DND-41 (cell line): ENCODE measurements around the gene PDE12.

ENCODE experiments used
- EZH2 ChIP-seq: IDR thresholded peaks from 3 replicates; pipeline ENCODE4 v1.6.1; 2012; ENCODE audit warnings: borderline replicate concordance, low read depth, mild to moderate bottlenecking, moderate library complexity, low read length, inconsistent platforms; ENCODE audit not compliant: severe bottlenecking
- TF ChIP-seq, protein P1 (sequence below): IDR thresholded peaks from 2 replicates; pipeline ENCODE4 v1.5.1; 2012; ENCODE audit warnings: borderline replicate concordance, low read length, moderate library complexity, mild to moderate bottlenecking; ENCODE audit not compliant: poor library complexity, severe bottlenecking; ENCODE audit errors: extremely low read depth

- TF ChIP-seq, protein P1, sequence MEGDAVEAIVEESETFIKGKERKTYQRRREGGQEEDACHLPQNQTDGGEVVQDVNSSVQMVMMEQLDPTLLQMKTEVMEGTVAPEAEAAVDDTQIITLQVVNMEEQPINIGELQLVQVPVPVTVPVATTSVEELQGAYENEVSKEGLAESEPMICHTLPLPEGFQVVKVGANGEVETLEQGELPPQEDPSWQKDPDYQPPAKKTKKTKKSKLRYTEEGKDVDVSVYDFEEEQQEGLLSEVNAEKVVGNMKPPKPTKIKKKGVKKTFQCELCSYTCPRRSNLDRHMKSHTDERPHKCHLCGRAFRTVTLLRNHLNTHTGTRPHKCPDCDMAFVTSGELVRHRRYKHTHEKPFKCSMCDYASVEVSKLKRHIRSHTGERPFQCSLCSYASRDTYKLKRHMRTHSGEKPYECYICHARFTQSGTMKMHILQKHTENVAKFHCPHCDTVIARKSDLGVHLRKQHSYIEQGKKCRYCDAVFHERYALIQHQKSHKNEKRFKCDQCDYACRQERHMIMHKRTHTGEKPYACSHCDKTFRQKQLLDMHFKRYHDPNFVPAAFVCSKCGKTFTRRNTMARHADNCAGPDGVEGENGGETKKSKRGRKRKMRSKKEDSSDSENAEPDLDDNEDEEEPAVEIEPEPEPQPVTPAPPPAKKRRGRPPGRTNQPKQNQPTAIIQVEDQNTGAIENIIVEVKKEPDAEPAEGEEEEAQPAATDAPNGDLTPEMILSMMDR: no peak
- TF ChIP-seq EZH2: no peak
These were observed 21.7 kb downstream of the PDE12 start for GRCh38 chr3:57577801-57578200.
